Hepatocyte (in vitro differentiated cells): ENCODE data around the gene OR10Z1. TPM values are rescaled to one million over a fixed set of nuclear protein-coding genes. Genes with fewer than 3 reads are reported as not detected.

Experiments used
- DNase-seq: peaks from one replicate; pipeline ENCODE4 v3.0.0-alpha.2; 2016; ENCODE audit warnings: low spot score
- H2AFZ ChIP-seq: fragments of 200-600 bp; sonication (generic); 2 replicates; pipeline ENCODE4 v1.6.0; 2016; ENCODE audit warnings: antibody characterized with exemption, mild to moderate bottlenecking
- H3K27ac ChIP-seq: fragments of 200-600 bp; sonication (generic); 2 replicates; pipeline ENCODE4 v1.5.1; 2016; ENCODE audit warnings: mild to moderate bottlenecking
- H3K27me3 ChIP-seq: fragments of 200-600 bp; sonication (generic); 2 replicates; pipeline ENCODE4 v1.6.1; 2016
- H3K36me3 ChIP-seq: fragments of 200-600 bp; sonication (generic); replicated peaks from 2 replicates; pipeline ENCODE4 v1.5.1; 2016; ENCODE audit warnings: low read depth; ENCODE audit not compliant: insufficient read depth
- H3K4me1 ChIP-seq: fragments of 200-600 bp; sonication (generic); 2 replicates; pipeline ENCODE4 v1.5.1; 2016; ENCODE audit warnings: mild to moderate bottlenecking, moderate library complexity; ENCODE audit not compliant: insufficient read depth
- H3K4me2 ChIP-seq: fragments of 200-600 bp; sonication (generic); 2 replicates; pipeline ENCODE4 v1.6.0; 2016
- H3K4me3 ChIP-seq: fragments of 200-600 bp; sonication (generic); 2 replicates; pipeline ENCODE4 v1.5.1; 2016; ENCODE audit warnings: mild to moderate bottlenecking
- H3K79me2 ChIP-seq: fragments of 200-600 bp; sonication (generic); 2 replicates; pipeline ENCODE4 v1.6.0; 2017; ENCODE audit warnings: mild to moderate bottlenecking
- H3K9me2 ChIP-seq: fragments of 200-600 bp; sonication (generic); replicated peaks from 2 replicates; pipeline ENCODE4 v1.6.0; 2017; ENCODE audit warnings: mild to moderate bottlenecking; ENCODE audit not compliant: insufficient read depth
- H3K9me3 ChIP-seq: fragments of 200-600 bp; sonication (generic); 2 replicates; pipeline ENCODE4 v1.5.1; 2016; ENCODE audit warnings: low read depth, mild to moderate bottlenecking
- H4K20me1 ChIP-seq: fragments of 200-600 bp; sonication (generic); 2 replicates; pipeline ENCODE4 v1.6.0; 2016; ENCODE audit warnings: mild to moderate bottlenecking; ENCODE audit not compliant: insufficient read depth, poor library complexity, severe bottlenecking
- EZH2 ChIP-seq: fragments of 200-600 bp; sonication (generic); IDR thresholded peaks from 2 replicates; pipeline ENCODE4 v1.6.1; 2016; ENCODE audit warnings: antibody characterized with exemption, mild to moderate bottlenecking, borderline replicate concordance
- EZH2phosphoT487 ChIP-seq: fragments of 200-600 bp; sonication (generic); IDR thresholded peaks from one replicate; pipeline ENCODE4 v1.6.1; 2018; ENCODE audit warnings: antibody characterized with exemption, mild to moderate bottlenecking, low read depth, moderate library complexity; ENCODE audit not compliant: unreplicated experiment, severe bottlenecking
- WGBS: methylation state at CpG from one replicate; pipeline ENCODE4 v1.1.6; 2016; ENCODE audit warnings: low lambda C conversion rate; ENCODE audit errors: missing lambda C conversion rate; 5-methylcytosine and 5-hydroxymethylcytosine counted together
- polyA plus RNA-seq: library from polyadenylated mRNA; unstranded; fragments of >200 nt; fragmentation: Nextera tagmentation; extraction: Ambion mirVana; gene quantifications from 2 replicates; pipeline ENCODE4 v1.2.1, GENCODE V29; 2016
- total RNA-seq: library from RNA; depleted of rRNA; stranded (reverse); fragments of >200 nt; gene quantifications from 2 replicates; pipeline ENCODE4 v1.2.3, GENCODE V29; 2014
- TF ChIP-seq, protein P1 (sequence below): fragments of 200-600 bp; sonication (generic); IDR thresholded peaks from 2 replicates; pipeline ENCODE4 v1.5.1; 2016; ENCODE audit warnings: antibody characterized with exemption, mild to moderate bottlenecking; ENCODE audit not compliant: poor library complexity

OR10Z1 gene
- total and polyA plus RNA-seq, 2 experiments from 2014 or later = not detected

- no peak overlapping the region for H3K4me2 ChIP-seq
- no peak overlapping the region for H2AFZ ChIP-seq
- H3K27ac ChIP-seq = no peak overlapping the region
- WGBS = 87% methylated on average over 1 of the region's 1 CpG
- TF ChIP-seq EZH2 (no peak), EZH2phosphoT487 (no peak)
- TF ChIP-seq, protein P1, sequence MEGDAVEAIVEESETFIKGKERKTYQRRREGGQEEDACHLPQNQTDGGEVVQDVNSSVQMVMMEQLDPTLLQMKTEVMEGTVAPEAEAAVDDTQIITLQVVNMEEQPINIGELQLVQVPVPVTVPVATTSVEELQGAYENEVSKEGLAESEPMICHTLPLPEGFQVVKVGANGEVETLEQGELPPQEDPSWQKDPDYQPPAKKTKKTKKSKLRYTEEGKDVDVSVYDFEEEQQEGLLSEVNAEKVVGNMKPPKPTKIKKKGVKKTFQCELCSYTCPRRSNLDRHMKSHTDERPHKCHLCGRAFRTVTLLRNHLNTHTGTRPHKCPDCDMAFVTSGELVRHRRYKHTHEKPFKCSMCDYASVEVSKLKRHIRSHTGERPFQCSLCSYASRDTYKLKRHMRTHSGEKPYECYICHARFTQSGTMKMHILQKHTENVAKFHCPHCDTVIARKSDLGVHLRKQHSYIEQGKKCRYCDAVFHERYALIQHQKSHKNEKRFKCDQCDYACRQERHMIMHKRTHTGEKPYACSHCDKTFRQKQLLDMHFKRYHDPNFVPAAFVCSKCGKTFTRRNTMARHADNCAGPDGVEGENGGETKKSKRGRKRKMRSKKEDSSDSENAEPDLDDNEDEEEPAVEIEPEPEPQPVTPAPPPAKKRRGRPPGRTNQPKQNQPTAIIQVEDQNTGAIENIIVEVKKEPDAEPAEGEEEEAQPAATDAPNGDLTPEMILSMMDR = no peak
- H3K36me3 ChIP-seq = no peaks in the 10 kb centered on the region
- no peaks in the 10 kb centered on the region for H3K27me3 ChIP-seq
- no peaks in the 10 kb centered on the region for H3K9me2 ChIP-seq
- H3K4me1 ChIP-seq = no peaks in the 10 kb centered on the region
- DNase-seq = no peak
- H3K4me3 ChIP-seq = no peak overlapping the region
- H3K79me2 ChIP-seq = no peaks in the 10 kb centered on the region
- no peaks in the 10 kb centered on the region for H3K9me3 ChIP-seq
- no peaks in the 10 kb centered on the region for H4K20me1 ChIP-seq
Measured at GRCh38 chr1:158607296-158607695, 2.2 kb downstream of the OR10Z1 start.

- TF ChIP-seq EZH2 = no peak
- no peak for TF ChIP-seq EZH2phosphoT487
- TF ChIP-seq, protein P1 = no peak
- no peaks in the 10 kb centered on the region for H4K20me1 ChIP-seq
- no peaks in the 10 kb centered on the region for H3K36me3 ChIP-seq
- H3K4me2 ChIP-seq = no peak overlapping the region
- WGBS = 61% methylated on average over 3 of the region's 3 CpGs
- no peaks in the 10 kb centered on the region for H3K9me2 ChIP-seq
- H2AFZ ChIP-seq = no peak overlapping the region
- H3K9me3 ChIP-seq = no peaks in the 10 kb centered on the region
- H3K4me1 ChIP-seq = no peaks in the 10 kb centered on the region
- no peak overlapping the region for H3K27ac ChIP-seq
- H3K79me2 ChIP-seq = no peaks in the 10 kb centered on the region
- H3K27me3 ChIP-seq = no peaks in the 10 kb centered on the region
- H3K4me3 ChIP-seq = no peak overlapping the region
- no peak for DNase-seq
Measured at GRCh38 chr1:158611916-158612315, 6.8 kb downstream of the OR10Z1 start.

GRCh38 chr1:158613764-158614163 lies 8.7 kb downstream of the OR10Z1 start:
- TF ChIP-seq, protein P1 = no peak
- TF ChIP-seq EZH2 (no peak), EZH2phosphoT487 (no peak)
- H3K27me3 ChIP-seq = no peaks in the 10 kb centered on the region
- H3K27ac ChIP-seq = no peak overlapping the region
- H3K79me2 ChIP-seq = no peaks in the 10 kb centered on the region
- no peaks in the 10 kb centered on the region for H3K36me3 ChIP-seq
- H3K9me3 ChIP-seq = no peaks in the 10 kb centered on the region
- 91% methylated on average over 3 of the region's 3 CpGs for whole genome bisulfite sequencing
- H3K9me2 ChIP-seq = no peaks in the 10 kb centered on the region
- no peak overlapping the region for H2AFZ ChIP-seq
- no peak overlapping the region for H3K4me2 ChIP-seq
- no peaks in the 10 kb centered on the region for H3K4me1 ChIP-seq
- no peaks in the 10 kb centered on the region for H4K20me1 ChIP-seq
- no peak for DNase-seq
- no peak overlapping the region for H3K4me3 ChIP-seq

DNA sequence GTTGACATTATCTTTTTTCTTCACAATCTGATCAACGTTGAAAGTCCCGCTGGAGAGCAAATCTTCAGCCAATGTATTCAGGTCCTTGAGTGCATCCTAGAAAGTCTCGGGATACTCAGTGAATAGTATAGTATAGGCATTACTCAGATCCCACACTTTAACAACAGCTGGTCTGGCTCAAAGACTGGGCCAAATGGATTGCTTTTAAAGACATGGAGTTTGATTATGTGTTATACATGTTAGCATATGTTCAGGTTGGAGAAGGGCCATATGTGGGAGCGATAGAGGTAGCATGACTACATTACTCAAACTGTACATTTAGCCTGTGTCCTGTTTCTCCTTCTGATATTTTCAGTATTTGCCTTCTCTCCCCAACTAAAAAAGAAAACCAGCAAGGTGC lies 33.1 kb downstream of the OR10Z1 start:
- Histone ChIP-seq H3K4me1 (no peaks in the 10 kb centered on the region), H4K20me1 (no peaks in the 10 kb centered on the region), H3K9me3 (no peaks in the 10 kb centered on the region), H3K27me3 (no peaks in the 10 kb centered on the region), H3K79me2 (no peaks in the 10 kb centered on the region), H3K4me2 (no peak overlapping the region), H3K9me2 (no peaks in the 10 kb centered on the region), H3K4me3 (no peak overlapping the region), H3K27ac (no peak overlapping the region), H2AFZ (no peak overlapping the region), H3K36me3 (no peaks in the 10 kb centered on the region)
- TF ChIP-seq EZH2phosphoT487 = no peak
- TF ChIP-seq, protein P1 = no peak
- TF ChIP-seq EZH2 = no peak
- no peak for DNase-seq
- 95% methylated on average over 4 of the region's 4 CpGs for whole genome bisulfite sequencing
